SIG-M5 treated with dmso at 0.1 percent for 504 hours (cell line): ENCODE measurements around the gene PATJ.

Experiments used
- DNase-seq: peaks from one replicate; lab custom pipeline; 2025; ENCODE audit not compliant: unreplicated experiment; lab: John Stamatoyannopoulos, UW

Gene PATJ

DNA sequence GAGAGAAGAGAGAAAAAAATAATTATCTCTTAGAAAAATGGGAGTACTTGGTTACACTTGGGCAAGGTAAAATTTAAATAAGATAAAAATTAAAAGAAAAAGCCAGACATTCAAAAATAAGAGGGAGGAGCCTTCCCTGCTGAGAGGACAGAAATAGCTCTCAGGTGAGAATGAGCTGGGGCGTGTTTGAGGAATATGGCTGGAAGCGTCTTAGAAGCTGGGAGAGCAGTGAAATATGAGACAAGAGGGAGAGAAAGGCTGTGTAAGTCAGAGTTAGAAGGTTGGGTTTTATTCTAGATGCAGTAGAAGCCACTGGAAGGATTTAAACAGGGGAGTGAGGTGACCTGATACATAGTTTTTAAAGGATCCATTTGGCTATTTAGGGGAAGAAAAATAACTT, 298.2 kb downstream of the PATJ start:
- DNase-seq: no peak

- no peak for DNase-seq
These were observed 298.7 kb downstream of the PATJ start for GRCh38 chr1:62040973-62041372.

GRCh38 chr1:62043154-62043553, 300.9 kb downstream of the PATJ start:
- no peak for DNase-seq

DNA sequence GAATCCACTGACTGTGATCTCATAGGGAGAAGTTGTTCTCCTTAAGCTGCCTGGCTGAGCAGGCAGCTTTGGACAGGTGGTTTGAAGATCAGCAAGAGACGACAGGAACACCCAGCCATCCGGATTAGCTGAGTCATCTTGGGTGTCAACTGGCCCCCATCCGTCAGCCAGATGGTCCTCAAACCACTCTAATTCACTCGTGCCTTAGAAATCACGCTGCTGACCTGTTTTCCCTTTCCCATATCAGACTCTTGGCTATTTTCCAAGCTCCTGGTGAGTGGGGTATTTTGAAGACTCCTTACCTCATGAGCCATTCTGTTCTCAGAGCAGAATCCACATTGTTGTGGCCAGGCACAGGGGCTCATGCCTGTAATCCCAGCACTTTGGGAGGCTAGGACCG, 303.3 kb downstream of the PATJ start:
- DNase-seq: no peak

GRCh38 chr1:62046927-62047326, 304.6 kb downstream of the PATJ start:
- DNase-seq: no peak

DNA sequence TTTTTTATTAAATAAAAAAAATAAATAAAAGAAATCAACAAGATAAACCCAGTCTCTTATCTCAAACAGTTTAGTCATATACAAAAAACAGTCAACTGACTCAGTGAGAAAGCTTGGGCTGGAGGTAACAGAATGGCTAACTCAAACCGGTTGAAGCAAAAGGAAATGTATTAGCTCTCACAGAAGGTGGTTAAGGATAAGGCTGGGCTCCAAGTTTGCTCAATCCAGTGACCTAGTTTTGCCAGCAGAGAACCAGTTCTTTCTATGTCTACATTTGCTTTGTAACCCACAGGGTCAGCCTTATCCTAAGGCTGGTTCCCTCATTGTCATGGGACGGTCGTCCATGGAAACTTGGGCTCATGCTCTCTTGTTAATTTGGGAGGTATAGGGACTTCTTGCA, 307.9 kb downstream of the PATJ start:
- DNase-seq: no peak

DNA sequence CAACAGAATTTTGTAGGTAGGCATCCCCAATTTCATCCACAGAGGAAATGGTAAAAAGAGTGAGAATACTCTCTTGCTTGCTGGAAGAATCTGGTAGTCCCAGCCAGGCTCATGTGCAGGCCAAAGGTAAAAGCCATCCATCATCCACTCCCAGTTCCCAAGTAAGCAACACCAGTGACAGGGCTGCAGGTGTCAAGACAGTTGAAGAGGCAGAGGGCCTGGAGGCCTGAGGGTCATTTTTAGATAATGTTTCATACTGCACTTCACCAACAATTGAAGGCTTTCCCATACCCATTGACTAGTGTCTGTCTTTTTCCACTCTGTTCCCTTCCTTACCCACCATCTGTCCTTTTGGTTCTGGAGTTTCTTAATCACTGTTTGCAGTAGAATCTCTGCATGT, 310.7 kb downstream of the PATJ start:
- DNase-seq: no peak

GRCh38 chr1:62054188-62054587, 311.9 kb downstream of the PATJ start:
- no peak for DNase-seq

- no peak for DNase-seq
These were observed 314.9 kb downstream of the PATJ start for GRCh38 chr1:62057230-62057629.

DNA sequence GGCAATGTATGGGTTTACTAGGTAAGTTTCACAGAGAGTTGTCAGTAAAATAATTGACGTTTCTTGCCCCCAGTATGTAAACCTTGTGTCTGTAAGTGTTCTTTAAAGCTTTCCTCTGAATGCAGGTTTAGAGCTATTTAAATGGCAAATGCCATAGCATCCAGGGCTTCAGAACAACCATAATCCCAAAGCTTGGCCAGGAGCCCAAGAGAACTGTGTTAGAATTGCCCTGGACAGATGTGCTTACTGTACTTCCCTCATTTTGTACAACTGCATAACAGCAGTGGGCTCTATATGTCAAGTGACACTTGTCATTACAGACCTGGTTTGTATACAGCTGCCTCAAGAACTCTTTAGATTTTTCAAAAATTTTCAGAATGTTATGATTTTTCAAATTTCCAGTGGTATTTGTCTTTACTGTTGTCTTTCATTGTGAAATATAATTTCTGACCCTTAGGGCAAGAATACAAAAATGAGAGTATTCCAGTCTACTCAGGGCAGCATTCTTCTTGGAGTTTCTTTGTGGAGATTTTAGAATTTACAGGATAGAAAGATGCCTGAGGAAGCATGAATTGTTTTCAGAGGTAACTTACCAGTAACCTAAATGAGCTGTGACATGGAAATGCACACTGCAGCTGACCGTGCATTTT, 315.5 kb downstream of the PATJ start:
- no peak for DNase-seq

DNA sequence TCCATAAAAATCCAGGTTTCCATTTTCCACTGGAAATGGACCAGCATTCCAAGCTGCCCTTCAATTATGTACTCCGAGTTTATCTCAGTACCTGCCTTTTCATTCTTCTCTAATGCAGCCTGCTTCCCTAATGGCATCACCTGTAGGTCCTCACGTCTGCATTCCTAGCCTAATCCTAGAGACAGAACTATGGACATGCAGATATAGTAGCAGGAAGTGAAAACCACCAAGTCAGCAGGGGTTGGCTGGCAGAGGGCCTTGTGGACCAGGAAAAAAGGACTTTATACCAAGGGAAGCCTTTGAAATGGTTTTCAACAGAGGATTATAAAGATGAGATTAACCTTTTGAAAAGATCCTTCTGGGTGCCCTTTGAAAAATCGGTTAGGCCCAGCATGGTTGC, 316.7 kb downstream of the PATJ start:
- no peak for DNase-seq

- DNase-seq: no peak
These were observed 319.8 kb downstream of the PATJ start for GRCh38 chr1:62062087-62062486.

DNA sequence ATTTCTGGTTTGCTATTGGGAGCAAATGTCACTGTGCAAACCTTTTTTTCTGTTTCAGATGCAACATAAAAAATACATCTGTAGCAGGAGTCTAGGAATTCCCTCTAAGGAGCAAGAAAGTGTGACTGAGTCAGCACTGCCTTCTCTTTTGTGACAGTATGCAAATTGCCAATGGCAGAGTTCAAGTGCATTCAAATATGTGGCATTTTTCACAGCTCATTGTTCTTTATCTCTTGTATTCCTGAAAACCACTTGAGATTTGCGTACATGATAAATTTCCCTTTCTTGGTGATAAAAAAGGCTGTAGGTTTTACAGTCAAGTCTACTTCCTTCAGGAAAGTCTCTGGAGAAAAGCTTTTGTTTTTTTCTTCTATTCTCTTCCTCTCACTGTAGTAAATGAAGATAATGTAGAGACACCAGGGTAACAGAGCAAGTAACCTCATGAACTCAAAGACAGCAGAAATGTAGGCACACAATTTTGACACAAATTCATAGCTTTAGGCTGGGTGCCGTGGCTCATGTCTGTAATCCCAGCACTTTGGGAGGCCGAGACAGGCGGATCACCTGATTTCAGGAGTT, 322.6 kb downstream of the PATJ start:
- no peak for DNase-seq

DNA sequence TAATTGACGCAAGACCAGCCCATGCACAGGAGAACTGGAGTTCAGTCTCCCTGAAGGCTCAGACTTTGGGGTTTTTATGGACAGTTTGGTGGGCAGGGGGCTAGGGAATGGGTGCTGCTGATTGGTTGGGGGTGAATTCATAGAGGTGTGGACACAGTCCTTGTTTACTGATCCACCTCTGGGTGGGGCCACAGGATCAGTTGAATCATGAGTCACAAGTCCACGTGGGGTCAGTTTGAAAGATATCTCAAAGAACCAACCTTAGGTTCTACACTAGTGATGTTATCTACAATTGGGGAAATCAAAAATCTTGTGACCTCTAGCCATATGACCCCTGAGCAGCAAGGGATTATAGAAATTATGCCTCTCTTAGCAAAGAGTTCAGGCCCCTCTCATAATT, 324.4 kb downstream of the PATJ start:
- no peak for DNase-seq

DNA sequence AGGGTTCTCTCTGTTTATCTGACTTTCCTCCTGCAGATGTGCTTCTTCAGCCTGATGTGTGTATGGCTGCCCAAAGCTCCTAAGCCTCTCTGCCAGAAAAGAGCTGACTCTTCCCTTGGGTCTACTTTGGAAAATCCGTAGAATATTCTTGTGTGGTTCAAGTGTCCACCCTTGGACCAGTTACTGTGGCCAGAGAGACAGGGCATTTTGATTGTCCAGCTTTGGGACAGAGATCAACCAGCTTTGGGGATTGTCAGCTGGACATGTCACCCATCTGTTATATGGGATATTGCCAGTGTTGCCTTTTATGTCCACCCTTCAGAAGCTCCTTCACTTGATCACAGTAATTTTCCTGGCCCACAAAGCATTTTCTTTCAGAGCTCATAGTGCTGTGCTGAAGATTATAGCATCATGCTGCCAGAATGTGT, 326.1 kb downstream of the PATJ start:
- no peak for DNase-seq

GRCh38 chr1:62068978-62069377, 326.7 kb downstream of the PATJ start:
- DNase-seq: no peak

DNA sequence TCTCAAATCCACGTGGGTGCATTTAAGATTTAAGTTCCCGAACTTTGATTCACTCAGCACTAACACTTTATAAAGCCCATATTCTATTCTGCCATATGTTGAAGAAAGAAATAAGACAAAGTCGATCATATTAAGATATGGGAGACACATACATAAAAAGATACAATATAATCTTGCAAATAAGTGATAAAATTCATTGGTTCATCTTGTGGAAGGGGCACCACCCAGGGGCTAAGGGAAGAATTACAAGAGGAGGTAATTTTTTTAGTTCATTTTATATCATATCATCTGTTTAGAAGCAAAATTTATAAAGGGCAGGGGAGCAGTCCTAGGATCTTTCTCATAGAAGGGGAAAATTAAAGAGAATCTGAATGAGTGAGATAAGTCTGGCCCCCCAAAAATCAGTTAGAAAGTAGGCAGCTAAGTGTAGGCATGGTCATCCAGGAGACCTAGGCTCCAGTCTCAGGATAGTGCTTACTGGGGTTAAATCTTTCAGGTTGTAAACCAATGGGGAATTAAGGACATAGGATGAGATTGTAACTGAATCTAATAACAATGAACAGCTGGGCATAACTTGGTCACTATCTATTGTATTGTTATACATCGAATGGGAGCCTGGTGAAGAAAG, 328.2 kb downstream of the PATJ start:
- no peak for DNase-seq

DNA sequence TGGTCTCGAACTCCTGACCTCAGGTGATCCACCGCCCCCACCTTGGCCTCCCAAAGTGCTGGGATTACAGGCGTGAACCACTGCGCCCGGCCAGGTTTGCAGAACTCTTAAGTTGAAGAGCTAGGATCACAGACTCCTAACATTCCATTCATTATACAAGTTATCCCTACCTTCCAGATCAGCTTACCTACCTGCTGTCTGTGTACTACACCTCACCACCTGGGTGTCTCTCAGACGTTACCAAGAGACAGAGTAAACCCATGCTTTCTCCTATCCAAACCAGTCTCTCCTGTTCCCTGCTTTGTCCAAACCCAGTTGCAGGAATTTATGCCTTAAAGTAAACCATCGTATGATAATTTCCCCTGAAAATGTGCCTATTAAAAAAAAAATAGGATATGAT, 329.4 kb downstream of the PATJ start:
- DNase-seq: no peak

GRCh38 chr1:62076286-62076685, 334.0 kb downstream of the PATJ start:
- no peak for DNase-seq

- no peak for DNase-seq
These were observed 335.5 kb downstream of the PATJ start for GRCh38 chr1:62077821-62078220.

GRCh38 chr1:62082456-62083363, 340.4 kb downstream of the PATJ start:
- DNase-seq: peak; percentile 26
